NCI-H2171 treated with DMSO at 0.1 percent for 48 hours (cell line): Measurements from ENCODE around the gene C9orf57.
"Not testable (repeated sequence)": the region's sequence is repeated elsewhere in the genome, so short reads cannot be mapped to it uniquely, and the experiment has no call there.

Experiments
- DNase-seq: peaks from one replicate; lab custom pipeline; 2025; lab: John Stamatoyannopoulos, UW

C9orf57 gene

DNA sequence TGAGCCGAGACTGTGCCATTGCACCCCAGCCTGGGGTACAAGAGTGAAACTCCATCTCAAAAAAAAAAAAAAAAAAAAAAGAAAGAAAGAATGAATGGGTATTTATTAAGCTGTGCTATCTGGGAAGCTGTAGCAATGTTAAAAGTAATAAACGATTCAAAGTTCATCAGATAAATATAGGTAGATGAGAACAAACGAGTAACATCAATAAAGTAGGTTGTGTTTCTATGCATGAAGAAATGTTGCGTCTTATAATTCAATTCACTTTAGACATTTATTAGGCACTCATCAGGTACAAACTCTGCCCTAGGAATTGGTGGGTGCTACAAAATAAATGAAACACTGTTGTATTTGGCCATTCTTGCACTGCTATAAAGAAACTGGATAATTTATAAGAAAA is 36.8 kb downstream of the C9orf57 start:
- DNase-seq: no peak

DNA sequence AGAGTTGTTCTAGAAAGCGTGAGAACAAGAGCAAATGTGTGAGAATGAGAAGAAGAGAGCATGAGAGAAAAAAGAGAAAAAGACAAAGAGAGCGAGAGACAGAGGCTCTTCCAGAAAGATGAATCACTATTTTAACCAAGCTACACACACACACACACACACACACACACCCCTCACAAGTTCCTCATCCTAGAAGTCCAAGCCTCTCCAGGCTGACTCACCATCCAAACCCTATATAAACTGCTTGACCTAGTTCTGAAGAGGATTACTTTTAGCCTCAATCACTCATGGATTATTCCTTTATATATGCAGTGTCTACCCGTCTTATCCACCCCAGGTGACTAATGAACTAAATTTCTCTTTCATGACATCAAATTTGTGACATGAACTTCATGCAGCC is 37.6 kb downstream of the C9orf57 start:
- no peak for DNase-seq

DNA sequence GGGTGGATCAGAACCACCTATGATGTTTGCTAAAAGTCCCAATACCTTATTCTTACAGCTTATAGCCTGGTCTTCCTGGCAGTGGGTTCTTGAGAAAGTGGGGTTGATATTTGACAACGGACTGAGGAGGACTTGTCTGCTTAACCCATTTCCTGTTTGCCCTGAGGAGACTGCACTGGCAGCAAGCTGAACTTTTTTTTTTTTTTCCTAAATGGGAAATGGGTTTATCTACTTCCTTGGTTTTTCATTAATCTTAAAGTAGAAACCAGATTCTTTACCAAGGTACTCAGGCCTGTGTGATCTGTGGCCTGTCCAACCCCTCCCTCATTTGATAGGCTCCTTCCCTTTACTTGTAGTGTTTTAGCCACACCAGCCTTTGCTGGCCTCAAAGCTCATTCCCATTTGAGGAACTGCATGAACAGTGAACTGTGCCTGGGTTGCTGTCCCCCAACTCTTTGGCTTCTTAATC is 47.1 kb downstream of the C9orf57 start:
- DNase-seq: no peak

DNA sequence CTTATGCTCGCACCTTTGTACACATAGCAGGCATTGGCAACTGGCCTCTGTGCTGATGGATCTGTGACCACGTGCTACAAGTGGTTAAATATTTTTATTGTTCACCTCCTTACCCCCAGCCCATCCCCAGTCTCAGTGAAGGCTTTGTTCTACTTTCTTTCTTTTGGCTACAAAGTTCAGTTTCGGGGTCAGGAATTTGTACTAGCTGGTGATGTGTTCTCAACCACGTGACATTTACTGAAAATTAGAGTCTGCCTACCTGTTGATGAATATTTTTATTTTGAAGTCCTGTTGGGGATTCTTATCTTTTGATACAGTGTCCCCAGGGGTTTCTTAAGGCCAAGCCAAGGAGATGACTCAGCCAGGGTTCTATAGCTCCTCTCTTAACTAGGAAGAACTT is 47.8 kb downstream of the C9orf57 start:
- DNase-seq: no peak

DNA sequence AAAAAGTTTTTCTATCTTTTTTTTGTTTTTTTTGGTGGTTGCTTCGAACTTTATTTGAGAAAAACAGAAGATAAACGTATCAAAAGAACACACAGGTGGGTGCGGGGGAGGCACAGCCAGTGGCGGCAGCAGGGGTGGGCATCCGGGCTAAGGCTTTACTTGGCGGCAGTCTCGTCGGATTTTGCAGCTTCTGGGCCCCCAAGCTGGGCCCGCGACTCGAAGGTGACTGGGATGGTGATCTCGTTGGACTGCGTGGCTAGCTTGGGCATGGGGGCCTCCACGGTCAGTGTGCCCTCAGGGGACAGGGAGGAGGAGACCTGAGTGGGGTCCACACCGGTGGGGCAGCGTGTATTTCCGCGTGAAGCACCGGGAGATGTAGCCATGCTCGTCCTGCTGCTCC is 52.7 kb downstream of the C9orf57 start:
- not testable (repeated sequence) for DNase-seq

DNA sequence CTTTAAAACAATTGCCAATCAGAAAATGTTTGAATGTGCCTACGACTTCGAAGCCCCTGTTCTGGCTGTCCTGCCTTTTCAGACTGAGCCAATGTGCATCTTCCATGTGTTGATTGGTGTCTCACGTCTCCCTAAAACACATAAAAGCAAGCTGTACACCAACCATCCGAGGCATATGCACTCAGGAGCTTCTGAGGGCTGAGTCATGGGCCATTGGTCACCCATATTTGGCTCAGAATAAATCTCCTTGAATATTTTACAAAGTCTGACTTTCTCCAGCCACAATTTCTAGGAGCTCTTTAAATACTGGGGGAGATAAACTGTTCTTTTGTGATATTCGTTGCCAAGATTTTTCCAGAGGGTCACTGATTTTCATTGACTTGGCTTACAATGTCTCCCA is 53.9 kb downstream of the C9orf57 start:
- no peak for DNase-seq

DNA sequence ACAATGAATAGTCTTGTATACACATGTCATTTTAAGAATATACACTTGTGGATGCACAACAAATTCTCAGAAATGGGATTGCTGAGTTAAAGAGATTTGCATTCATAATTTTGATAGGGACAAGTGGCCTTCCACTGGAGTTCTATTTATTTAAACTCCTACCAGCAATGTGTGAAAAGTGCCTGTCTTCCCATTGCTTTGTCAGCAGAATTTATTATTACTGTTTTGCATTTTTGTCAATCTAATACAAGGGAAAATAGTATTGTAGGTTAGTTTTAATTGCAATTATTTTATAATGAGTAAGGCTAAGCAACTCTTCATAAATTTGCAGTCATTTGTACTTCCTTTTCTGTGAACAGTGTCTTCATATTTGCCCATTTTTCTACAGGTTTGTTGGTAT is 55.0 kb downstream of the C9orf57 start:
- no peak for DNase-seq
